Colon (tissue), 2 donors: ENCODE results near the gene CARMIL1.

Experiments used
- FAIRE-seq: peaks from 2 replicates; lab custom pipeline; 2012; peaks lifted over from hg19 to GRCh38; lab: Jason Lieb, UNC
- donor health status: control.
- donor health status: control.

Gene CARMIL1

GRCh38 chr6:25661129-25661779 lies 382.1 kb downstream of the CARMIL1 start:
- FAIRE-seq, result no peak

- FAIRE-seq, result no peak
Observed at GRCh38 chr6:25665455-25665854, 386.3 kb downstream of the CARMIL1 start.

DNA sequence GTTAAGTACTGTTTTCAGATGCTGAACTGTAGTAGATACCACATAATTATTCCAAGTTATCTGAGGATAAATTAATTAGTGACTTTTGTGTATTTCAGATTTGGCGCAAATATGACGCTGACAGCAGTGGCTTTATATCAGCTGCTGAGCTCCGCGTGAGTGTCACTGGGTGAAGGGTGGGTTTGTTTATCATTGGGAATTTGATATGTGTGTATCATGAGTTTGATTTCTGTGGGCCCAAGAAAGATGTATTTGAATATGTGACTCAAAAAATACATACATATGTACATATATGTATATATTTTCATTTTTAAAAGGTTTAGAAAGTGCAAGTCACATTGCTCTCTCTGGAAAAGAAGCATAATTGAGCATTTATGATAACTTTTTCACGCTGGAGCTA lies 390.2 kb downstream of the CARMIL1 start:
- FAIRE-seq, result no peak
